HepG2 (cell line): Measurements from ENCODE around the gene UPK1A. TPM values are rescaled to one million over a fixed set of nuclear protein-coding genes. Genes with fewer than 3 reads are reported as not detected.

Experiments used
- ATAC-seq: fragments of 200-7000 bp; cut with Tn5 transposase; 3 replicates; pipeline ENCODE4 v1.9.1; 2020; ENCODE audit warnings: mild to moderate bottlenecking, moderate library complexity
- BruUV-seq: library from RNA; stranded (reverse); fragments of 400-500 nt; replicated peaks from 2 replicates; lab custom pipeline; 2021; lab: Mats Ljungman, UMichigan
- CTCF ChIA-PET: fragments of 300-600 bp; formaldehyde crosslinking; extraction: SDS; loops from one replicate; lab custom pipeline; 2021; ENCODE audit warnings: low total read pairs, inconsistent platforms, low intra/inter-chr PET ratio; lab: Yijun Ruan, JAX
- POLR2A ChIA-PET: fragments of 350-600 bp; sonication (Branson Sonifier 250); formaldehyde crosslinking; loops from one replicate; lab custom pipeline; 2020; ENCODE audit warnings: antibody characterized with exemption, inconsistent platforms; lab: Yijun Ruan, JAX
- DNase-seq: peaks from one replicate; pipeline ENCODE4 v3.0.0-alpha.2; 2015; ENCODE audit warnings: low spot score
- FAIRE-seq: peaks from 3 replicates; lab custom pipeline; 2011; peaks lifted over from hg19 to GRCh38; lab: Jason Lieb, UNC
- H2AFZ ChIP-seq: one replicate; pipeline ENCODE4 v1.6.1; 2011; ENCODE audit warnings: low read length, inconsistent platforms
- H3K27ac ChIP-seq: fragments of 300-600 bp; 3 replicates; pipeline ENCODE4 v1.8.0; 2011; ENCODE audit warnings: mixed run types, mild to moderate bottlenecking, mixed read lengths, low read length, inconsistent platforms; ENCODE audit not compliant: insufficient read depth; ENCODE audit errors: extremely low read length
- H3K27me3 ChIP-seq, 2 experiments: fragments of 200-600 bp in 1 of 2; 2 replicates in 1 of 2; 3 replicates in 1 of 2; pipeline versions ENCODE4 v1.6.0 to v1.8.0; 2011; ENCODE audit warnings: low read length in 2 of 2, mild to moderate bottlenecking in 2 of 2, moderate library complexity in 2 of 2, inconsistent platforms in 1 of 2; ENCODE audit not compliant: insufficient read depth in 2 of 2, control insufficient read depth in 1 of 2
- H3K36me3 ChIP-seq, 2 experiments: fragments of 200-600 bp in 1 of 2; replicated peaks in 1 of 2; 2 replicates in 1 of 2; 3 replicates in 1 of 2; pipeline versions ENCODE4 v1.5.1 to v1.8.0; 2011; ENCODE audit warnings: low read length in 2 of 2, inconsistent platforms in 1 of 2; ENCODE audit not compliant: insufficient read depth in 2 of 2, control insufficient read depth in 1 of 2
- H3K4me1 ChIP-seq: 2 replicates; pipeline ENCODE4 v1.5.1; 2012; ENCODE audit warnings: low read length, inconsistent platforms; ENCODE audit not compliant: insufficient read depth
- H3K4me2 ChIP-seq: 2 replicates; pipeline ENCODE4 v1.6.0; 2011; ENCODE audit warnings: low read depth, low read length, inconsistent platforms
- H3K4me3 ChIP-seq, 3 experiments: fragments of 200-600 bp in 1 of 3; sonication (generic), shearing (Covaris generic) in 1 of 3; replicated peaks in 1 of 3; 2 replicates each; pipeline ENCODE4 v1.5.1; 2011 to 2016; ENCODE audit warnings: low read length in 3 of 3, inconsistent platforms in 2 of 3, low read depth in 2 of 3, mild to moderate bottlenecking in 2 of 3, control low read depth in 1 of 3, mixed read lengths in 1 of 3; ENCODE audit not compliant: insufficient read depth in 1 of 3
- H3K79me2 ChIP-seq: one replicate; pipeline ENCODE4 v1.6.1; 2011; ENCODE audit warnings: low read length, inconsistent platforms; ENCODE audit not compliant: insufficient read depth
- H3K9ac ChIP-seq: 2 replicates; pipeline ENCODE4 v1.6.0; 2011; ENCODE audit warnings: mild to moderate bottlenecking, low read depth, low read length, inconsistent platforms; ENCODE audit not compliant: insufficient read depth
- H3K9me3 ChIP-seq: 2 replicates; pipeline ENCODE4 v1.5.1; 2012; ENCODE audit warnings: mild to moderate bottlenecking, low read length
- H4K20me1 ChIP-seq: 2 replicates; pipeline ENCODE4 v1.6.0; 2011; ENCODE audit warnings: inconsistent platforms, mild to moderate bottlenecking, low read length, moderate library complexity; ENCODE audit not compliant: insufficient read depth
- AGO2 ChIP-seq: fragments of 200-400 bp; formaldehyde crosslinking; optimal IDR thresholded peaks from 2 replicates; pipeline ENCODE3; 2017; ENCODE audit warnings: mild to moderate bottlenecking, low read depth, low read length, moderate library complexity
- POLR2A ChIP-seq, 2 experiments: IDR thresholded peaks; 2 replicates each; pipeline ENCODE4 v1.6.1; 2011; ENCODE audit warnings: low read depth in 2 of 2, low read length in 2 of 2, mild to moderate bottlenecking in 1 of 2, moderate library complexity in 1 of 2; ENCODE audit not compliant: insufficient read depth in 1 of 2
- RAD51 ChIP-seq: fragments of 450-650 bp; IDR thresholded peaks from 2 replicates; pipeline ENCODE4 v1.6.1; 2016; ENCODE audit warnings: borderline replicate concordance
- ZNF335 ChIP-seq: sonication (generic); formaldehyde crosslinking; IDR thresholded peaks from 2 replicates; pipeline ENCODE4 v1.4.0; 2020; ENCODE audit warnings: missing genetic modification reagents
- ZNF781 ChIP-seq: sonication (generic); formaldehyde crosslinking; IDR thresholded peaks from 2 replicates; pipeline ENCODE4 v1.5.1; 2020; ENCODE audit warnings: borderline replicate concordance, mild to moderate bottlenecking, missing genetic modification reagents; ENCODE audit errors: not compliant biosample characterization
- WGBS: methylation state at CpG from one replicate; pipeline ENCODE4 v1.1.6; 2017; ENCODE audit warnings: low lambda C conversion rate; 5-methylcytosine and 5-hydroxymethylcytosine counted together
- in situ Hi-C: cut with HindIII; loops from 2 replicates; pipeline ENCODE4 v1.10.0; 2017; ENCODE audit warnings: low pct_unique_long_range_greater_than_20kb; ENCODE audit not compliant: extremely low pct_ligation_motif_present
- intact Hi-C: fragments of 100-400 bp; cut with micrococcal nuclease; formaldehyde crosslinking; loops from one replicate; pipeline ENCODE4 v1.10.0; 2022; ENCODE audit not compliant: unreplicated experiment
- polyA plus RNA-seq, 8 experiments: library from polyadenylated mRNA; depleted of rRNA in 3 of 8; stranded (reverse) in 7 of 8; unstranded in 1 of 8; fragments of >200 nt; fragmentation: Illumina TruSeq in 4 of 8; extraction: Trizol in 4 of 8; gene quantifications; 2 replicates each; pipeline versions ENCODE4 v1.2.1 to v1.2.3, GENCODE V29; 2011 to 2016; ENCODE audit warnings: low read depth in 4 of 8, missing spikeins in 1 of 8, mixed read lengths in 1 of 8; ENCODE audit not compliant: insufficient read depth in 1 of 8
- total RNA-seq, 5 experiments: library from RNA; depleted of rRNA; stranded (reverse); fragments of >200 nt; fragmentation: Illumina TruSeq; extraction: Trizol; gene quantifications; 2 replicates each; pipeline ENCODE4 v1.2.3, GENCODE V29; 2016; ENCODE audit warnings: low read depth in 1 of 5
- TF ChIP-seq, protein P1 (sequence below): sonication (generic); formaldehyde crosslinking; IDR thresholded peaks from 2 replicates; pipeline ENCODE4 v1.4.0; 2020; ENCODE audit warnings: missing genetic modification reagents
- TF ChIP-seq, protein P2 (sequence below): sonication (generic); formaldehyde crosslinking; IDR thresholded peaks from 2 replicates; pipeline ENCODE4 v1.8.0; 2022; ENCODE audit warnings: missing genetic modification reagents, mild to moderate bottlenecking, inconsistent platforms, borderline replicate concordance
- TF ChIP-seq, protein P3 (sequence below), 2 experiments: sonication (generic) in 1 of 2; formaldehyde crosslinking in 1 of 2; IDR thresholded peaks; 2 replicates each; pipeline versions ENCODE4 v1.4.0 to v1.6.1; 2016 to 2020; ENCODE audit warnings: borderline replicate concordance in 1 of 2, low read depth in 1 of 2, mild to moderate bottlenecking in 1 of 2, missing genetic modification reagents in 1 of 2
- TF ChIP-seq, protein P4 (sequence below): sonication (generic); formaldehyde crosslinking; IDR thresholded peaks from 2 replicates; pipeline ENCODE4 v1.5.1; 2020; ENCODE audit warnings: missing genetic modification reagents, mild to moderate bottlenecking, borderline replicate concordance
- TF ChIP-seq, protein P5 (sequence below): IDR thresholded peaks from 2 replicates; pipeline ENCODE4 v1.6.1; 2016; ENCODE audit warnings: missing compliant biosample characterization, missing genetic modification reagents, borderline replicate concordance

The UPK1A gene
- total and polyA plus RNA-seq, 2 of the 13 experiments (the other 11 are each of a cell fraction or from before 2014, with no cell fraction given), result 2.9 TPM; not detected in 1

DNA sequence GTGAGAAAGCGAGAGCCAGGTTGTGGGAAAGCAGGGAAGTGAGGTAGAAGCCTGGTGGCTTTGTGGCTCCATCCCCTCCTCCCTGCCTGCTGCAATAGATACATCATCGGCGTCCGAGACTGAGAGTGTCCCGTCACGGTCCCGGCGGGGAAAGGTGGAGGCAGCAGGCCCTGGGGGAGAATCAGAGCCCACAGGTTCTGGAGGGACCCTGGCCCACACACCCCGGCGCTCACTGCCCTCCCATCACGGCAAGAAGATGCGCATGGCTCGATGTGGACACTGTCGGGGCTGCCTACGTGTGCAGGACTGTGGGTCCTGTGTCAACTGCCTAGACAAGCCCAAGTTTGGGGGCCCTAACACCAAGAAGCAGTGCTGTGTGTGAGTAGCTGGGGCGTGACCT lies 56.6 kb downstream of the UPK1A start:
- no peak overlapping the region for H3K4me2 ChIP-seq
- H3K4me3 ChIP-seq, result no peak overlapping the region
- H4K20me1 ChIP-seq, result peaks cover 8% of the 10 kb centered on the region
- FAIRE-seq, result no peak
- no peaks in the 10 kb centered on the region for H3K27me3 ChIP-seq
- H2AFZ ChIP-seq, result no peak overlapping the region
- intact Hi-C loops (no loop called here), in situ Hi-C loops (no loop called here)
- ATAC-seq, result no peak
- peaks cover 21% of the 10 kb centered on the region for H3K79me2 ChIP-seq
- WGBS, result 96% methylated on average over 11 of the region's 16 CpGs
- BruUV-seq, result no TSS peak
- DNase-seq, result no peak
- H3K9ac ChIP-seq, result no peak overlapping the region
- peak; percentile 42 for TF ChIP-seq AGO2
- TF ChIP-seq ZNF335 (CRISPR knock-in tag), result no peak
- TF ChIP-seq POLR2A (IDR thresholded peaks at IDR 0.05; ENCODE audit: insufficient read depth in 1 of 2, low read depth in 2 of 2, low read length in 2 of 2), result 0 out of 4 replicates have a peak, but pooled peaks of 1 of the 2 experiments have one; percentile 16
- TF ChIP-seq RAD51, result no peak
- TF ChIP-seq, protein P1, sequence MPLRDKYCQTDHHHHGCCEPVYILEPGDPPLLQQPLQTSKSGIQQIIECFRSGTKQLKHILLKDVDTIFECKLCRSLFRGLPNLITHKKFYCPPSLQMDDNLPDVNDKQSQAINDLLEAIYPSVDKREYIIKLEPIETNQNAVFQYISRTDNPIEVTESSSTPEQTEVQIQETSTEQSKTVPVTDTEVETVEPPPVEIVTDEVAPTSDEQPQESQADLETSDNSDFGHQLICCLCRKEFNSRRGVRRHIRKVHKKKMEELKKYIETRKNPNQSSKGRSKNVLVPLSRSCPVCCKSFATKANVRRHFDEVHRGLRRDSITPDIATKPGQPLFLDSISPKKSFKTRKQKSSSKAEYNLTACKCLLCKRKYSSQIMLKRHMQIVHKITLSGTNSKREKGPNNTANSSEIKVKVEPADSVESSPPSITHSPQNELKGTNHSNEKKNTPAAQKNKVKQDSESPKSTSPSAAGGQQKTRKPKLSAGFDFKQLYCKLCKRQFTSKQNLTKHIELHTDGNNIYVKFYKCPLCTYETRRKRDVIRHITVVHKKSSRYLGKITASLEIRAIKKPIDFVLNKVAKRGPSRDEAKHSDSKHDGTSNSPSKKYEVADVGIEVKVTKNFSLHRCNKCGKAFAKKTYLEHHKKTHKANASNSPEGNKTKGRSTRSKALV, result no peak
- TF ChIP-seq, protein P2, sequence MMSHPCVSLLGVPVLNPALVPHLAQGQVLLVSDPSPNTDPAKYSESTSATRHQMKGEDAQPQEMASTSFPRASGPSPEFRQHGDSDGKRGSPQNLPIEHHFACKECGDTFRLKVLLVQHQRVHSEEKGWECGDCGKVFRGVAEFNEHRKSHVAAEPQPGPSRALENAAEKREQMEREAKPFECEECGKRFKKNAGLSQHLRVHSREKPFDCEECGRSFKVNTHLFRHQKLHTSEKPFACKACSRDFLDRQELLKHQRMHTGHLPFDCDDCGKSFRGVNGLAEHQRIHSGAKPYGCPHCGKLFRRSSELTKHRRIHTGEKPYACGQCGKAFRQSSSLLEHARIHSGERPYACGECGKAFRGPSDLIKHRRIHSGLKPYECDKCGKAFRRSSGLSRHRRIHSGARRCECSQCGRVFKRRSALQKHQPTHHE (CRISPR knock-in tag), result no peak
- TF ChIP-seq, protein P3, sequence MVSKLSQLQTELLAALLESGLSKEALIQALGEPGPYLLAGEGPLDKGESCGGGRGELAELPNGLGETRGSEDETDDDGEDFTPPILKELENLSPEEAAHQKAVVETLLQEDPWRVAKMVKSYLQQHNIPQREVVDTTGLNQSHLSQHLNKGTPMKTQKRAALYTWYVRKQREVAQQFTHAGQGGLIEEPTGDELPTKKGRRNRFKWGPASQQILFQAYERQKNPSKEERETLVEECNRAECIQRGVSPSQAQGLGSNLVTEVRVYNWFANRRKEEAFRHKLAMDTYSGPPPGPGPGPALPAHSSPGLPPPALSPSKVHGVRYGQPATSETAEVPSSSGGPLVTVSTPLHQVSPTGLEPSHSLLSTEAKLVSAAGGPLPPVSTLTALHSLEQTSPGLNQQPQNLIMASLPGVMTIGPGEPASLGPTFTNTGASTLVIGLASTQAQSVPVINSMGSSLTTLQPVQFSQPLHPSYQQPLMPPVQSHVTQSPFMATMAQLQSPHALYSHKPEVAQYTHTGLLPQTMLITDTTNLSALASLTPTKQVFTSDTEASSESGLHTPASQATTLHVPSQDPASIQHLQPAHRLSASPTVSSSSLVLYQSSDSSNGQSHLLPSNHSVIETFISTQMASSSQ (IDR thresholded peaks at IDR 0.05; ENCODE audit: low read depth), result no peak
- TF ChIP-seq, protein P3 (CRISPR knock-in tag; IDR thresholded peaks at IDR 0.05; ENCODE audit: borderline replicate concordance), result no peak
- no peak for TF ChIP-seq ZNF781 (CRISPR knock-in tag)
- TF ChIP-seq, protein P4, sequence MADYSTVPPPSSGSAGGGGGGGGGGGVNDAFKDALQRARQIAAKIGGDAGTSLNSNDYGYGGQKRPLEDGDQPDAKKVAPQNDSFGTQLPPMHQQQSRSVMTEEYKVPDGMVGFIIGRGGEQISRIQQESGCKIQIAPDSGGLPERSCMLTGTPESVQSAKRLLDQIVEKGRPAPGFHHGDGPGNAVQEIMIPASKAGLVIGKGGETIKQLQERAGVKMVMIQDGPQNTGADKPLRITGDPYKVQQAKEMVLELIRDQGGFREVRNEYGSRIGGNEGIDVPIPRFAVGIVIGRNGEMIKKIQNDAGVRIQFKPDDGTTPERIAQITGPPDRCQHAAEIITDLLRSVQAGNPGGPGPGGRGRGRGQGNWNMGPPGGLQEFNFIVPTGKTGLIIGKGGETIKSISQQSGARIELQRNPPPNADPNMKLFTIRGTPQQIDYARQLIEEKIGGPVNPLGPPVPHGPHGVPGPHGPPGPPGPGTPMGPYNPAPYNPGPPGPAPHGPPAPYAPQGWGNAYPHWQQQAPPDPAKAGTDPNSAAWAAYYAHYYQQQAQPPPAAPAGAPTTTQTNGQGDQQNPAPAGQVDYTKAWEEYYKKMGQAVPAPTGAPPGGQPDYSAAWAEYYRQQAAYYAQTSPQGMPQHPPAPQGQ (CRISPR knock-in tag), result no peak
- TF ChIP-seq, protein P5, sequence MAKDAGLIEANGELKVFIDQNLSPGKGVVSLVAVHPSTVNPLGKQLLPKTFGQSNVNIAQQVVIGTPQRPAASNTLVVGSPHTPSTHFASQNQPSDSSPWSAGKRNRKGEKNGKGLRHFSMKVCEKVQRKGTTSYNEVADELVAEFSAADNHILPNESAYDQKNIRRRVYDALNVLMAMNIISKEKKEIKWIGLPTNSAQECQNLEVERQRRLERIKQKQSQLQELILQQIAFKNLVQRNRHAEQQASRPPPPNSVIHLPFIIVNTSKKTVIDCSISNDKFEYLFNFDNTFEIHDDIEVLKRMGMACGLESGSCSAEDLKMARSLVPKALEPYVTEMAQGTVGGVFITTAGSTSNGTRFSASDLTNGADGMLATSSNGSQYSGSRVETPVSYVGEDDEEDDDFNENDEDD (CRISPR knock-in tag), result no peak
- TF ChIP-seq, all 625 proteins: peak for 2
- H3K36me3 ChIP-seq, result peaks cover 48 to 72% of the 10 kb centered on the region in 2 experiments
- H3K9me3 ChIP-seq, result no peaks in the 10 kb centered on the region
- ChIA-PET CTCF (no interaction called here), POLR2A (interaction anchor here (1.1 kb wide), 1 partner anchor 15 kb away, joined by 3 read pairs; no protein-coding TSS in a partner anchor)
- no peak overlapping the region for H3K27ac ChIP-seq
- peaks cover 10% of the 10 kb centered on the region for H3K4me1 ChIP-seq
